Uterus (tissue), 4 donors: ENCODE data around the gene ITPKC. TPM values are rescaled to one million over a fixed set of nuclear protein-coding genes. Genes with fewer than 3 reads are reported as not detected.
"Not testable (repeated sequence)": the region's sequence is repeated elsewhere in the genome, so short reads cannot be mapped to it uniquely, and the experiment has no call there.

ENCODE experiments used
- DNase-seq, 2 donors: peaks; one replicate each; pipeline ENCODE4 v3.0.0-alpha.2; 2019 to 2020
- H3K27ac ChIP-seq, 2 donors: fragments of 200-600 bp; sonication (generic); 1 replicate in 1 of 2; 2 replicates in 1 of 2; pipeline ENCODE4 v1.5.1; 2016 to 2018
- H3K27me3 ChIP-seq, 2 donors: fragments of 200-600 bp; sonication (generic); one replicate each; pipeline ENCODE4 v1.5.1; 2018 to 2019; ENCODE audit warnings: control low read depth in 1 of 2
- H3K36me3 ChIP-seq, 2 donors: fragments of 200-600 bp; sonication (generic); one replicate each; pipeline ENCODE4 v1.5.1; 2019; ENCODE audit warnings: control low read depth in 1 of 2
- H3K4me1 ChIP-seq, 2 donors: fragments of 200-600 bp; sonication (generic); one replicate each; pipeline ENCODE4 v1.5.1; 2018 to 2019; ENCODE audit warnings: control low read depth in 1 of 2
- H3K4me3 ChIP-seq, 2 donors: fragments of 200-600 bp; sonication (generic); 1 replicate in 1 of 2; 2 replicates in 1 of 2; pipeline ENCODE4 v1.5.1; 2018 to 2019; ENCODE audit warnings: mild to moderate bottlenecking in 1 of 2
- H3K9me3 ChIP-seq, 2 donors: fragments of 200-600 bp; sonication (generic); one replicate each; pipeline ENCODE4 v1.5.1; 2019; ENCODE audit warnings: control low read depth in 1 of 2
- CTCF ChIP-seq, 4 experiments: fragments of 200-600 bp in 2 of 4; fragments of 450-650 bp in 2 of 4; sonication (generic) in 2 of 4; IDR thresholded peaks; one replicate each; pipeline ENCODE4 v1.5.1; 2016 to 2019; ENCODE audit warnings: antibody characterized with exemption in 4 of 4, mild to moderate bottlenecking in 2 of 4, moderate library complexity in 1 of 4
- POLR2A ChIP-seq, 2 donors: fragments of 450-650 bp; IDR thresholded peaks; one replicate each; pipeline ENCODE4 v1.6.1; 2016; ENCODE audit warnings: antibody characterized with exemption in 2 of 2, mild to moderate bottlenecking in 1 of 2, moderate library complexity in 1 of 2
- intact Hi-C: fragments of 100-400 bp; cut with DNase I; formaldehyde crosslinking; loops from one replicate; pipeline ENCODE4 v1.15.1; 2023; ENCODE audit warnings: low total_unique reads
- total RNA-seq, 4 donors: library from RNA; depleted of rRNA in 3 of 4; stranded (reverse); fragments of >200 nt in 3 of 4; gene quantifications; one replicate each; pipeline versions ENCODE4 v1.1.0 to v1.2.4, GENCODE V29; 2014 to 2023
- donor health status: DM: yes; HTN: yes; CAD: no.

ITPKC gene
- total RNA-seq, 4 donors from 2014 or later: 14.4 to 41.5 (median 22.8) TPM

GRCh38 chr19:40763963-40764362 is 47.1 kb downstream of the ITPKC start:
- no peak for DNase-seq
- no peaks in the 10 kb centered on the region for H3K27me3 ChIP-seq
- H3K9me3 ChIP-seq: no peaks in the 10 kb centered on the region
- no peak overlapping the region for H3K27ac ChIP-seq
- H3K4me1 ChIP-seq: no peaks in the 10 kb centered on the region
- TF ChIP-seq POLR2A (IDR thresholded peaks at IDR 0.05): no peak
- TF ChIP-seq CTCF (IDR thresholded peaks at IDR 0.05): no peak
- intact Hi-C loops: no loop called here
- no peaks in the 10 kb centered on the region for H3K36me3 ChIP-seq
- no peak overlapping the region for H3K4me3 ChIP-seq

- H3K4me1 ChIP-seq, intact Hi-C loops, H3K4me3 ChIP-seq, H3K9me3 ChIP-seq, DNase-seq, H3K36me3 ChIP-seq, H3K27ac ChIP-seq, H3K27me3 ChIP-seq: not testable (repeated sequence)
Measured at GRCh38 chr19:40766385-40766784, 49.5 kb downstream of the ITPKC start.

- H3K27me3 ChIP-seq: no peaks in the 10 kb centered on the region
- TF ChIP-seq POLR2A (IDR thresholded peaks at IDR 0.05): no peak
- TF ChIP-seq CTCF (IDR thresholded peaks at IDR 0.05): no peak
- DNase-seq: no peak
- no peak overlapping the region for H3K27ac ChIP-seq
- H3K4me3 ChIP-seq: no peak overlapping the region
- no peaks in the 10 kb centered on the region for H3K4me1 ChIP-seq
- intact Hi-C loops: no loop called here
- no peaks in the 10 kb centered on the region for H3K9me3 ChIP-seq
- no peaks in the 10 kb centered on the region for H3K36me3 ChIP-seq
Measured at GRCh38 chr19:40768869-40769268, 52.0 kb downstream of the ITPKC start.

- H3K36me3 ChIP-seq, H3K27me3 ChIP-seq, DNase-seq, H3K4me1 ChIP-seq, H3K9me3 ChIP-seq, intact Hi-C loops, H3K27ac ChIP-seq, H3K4me3 ChIP-seq: not testable (repeated sequence)
Measured at GRCh38 chr19:40771101-40771862, 54.4 kb downstream of the ITPKC start.

GRCh38 chr19:40774916-40775631 is 58.2 kb downstream of the ITPKC start, which contains the start of gene MIA:
TSS of gene MIA (plus strand) at chr19:40775521. CDS start at chr19:40775543, 22 bp downstream.
- Histone ChIP-seq H3K27me3 (no peaks in the 10 kb centered on the region), H3K4me3 (no peak within 1 kb of the TSS), H3K36me3 (no peaks in the 10 kb centered on the region), H3K27ac (no peak within 1 kb of the TSS), H3K4me1 (peaks cover 0 to 7% of the 10 kb centered on the region in 2 donors), H3K9me3 (no peaks in the 10 kb centered on the region)
- TF ChIP-seq CTCF (IDR thresholded peaks at IDR 0.05): no peak
- no peak for TF ChIP-seq POLR2A (IDR thresholded peaks at IDR 0.05)
- intact Hi-C loops: no loop called here
- no peak for DNase-seq

GRCh38 chr19:40775632-40776022 is 58.7 kb downstream of the ITPKC start:
- H3K27ac ChIP-seq: no peak overlapping the region
- H3K4me1 ChIP-seq: peaks cover 0 to 7% of the 10 kb centered on the region in 2 donors
- no peaks in the 10 kb centered on the region for H3K36me3 ChIP-seq
- TF ChIP-seq CTCF (IDR thresholded peaks at IDR 0.05) (no peak), POLR2A (IDR thresholded peaks at IDR 0.05) (no peak)
- H3K9me3 ChIP-seq: no peaks in the 10 kb centered on the region
- DNase-seq: no peak
- intact Hi-C loops: no loop called here
- H3K4me3 ChIP-seq: no peak overlapping the region
- H3K27me3 ChIP-seq: no peaks in the 10 kb centered on the region
